Right atrium auricular region (tissue), 2 donors: ENCODE measurements around the gene GRP. TPM values are rescaled to one million over a fixed set of nuclear protein-coding genes. Genes with fewer than 3 reads are reported as not detected.

Experiments used
- DNase-seq: peaks from one replicate; pipeline ENCODE4 v3.0.0-alpha.2; 2019; ENCODE audit warnings: low spot score
- H3K27ac ChIP-seq, 2 donors: fragments of 200-600 bp; sonication (generic); 1 replicate in 1 of 2; 2 replicates in 1 of 2; pipeline ENCODE4 v1.5.1; 2016 to 2019
- H3K27me3 ChIP-seq, 2 donors: fragments of 200-600 bp; sonication (generic); one replicate each; pipeline versions ENCODE4 v1.5.1 to v1.6.0; 2017 to 2019
- H3K36me3 ChIP-seq: fragments of 200-600 bp; sonication (generic); one replicate; pipeline ENCODE4 v1.5.1; 2016
- H3K4me1 ChIP-seq, 2 donors: fragments of 200-600 bp; sonication (generic); one replicate each; pipeline versions ENCODE4 v1.5.1 to v1.6.0; 2017 to 2019
- H3K4me3 ChIP-seq, 2 donors: fragments of 200-600 bp; sonication (generic); 1 replicate in 1 of 2; 2 replicates in 1 of 2; pipeline ENCODE4 v1.5.1; 2017 to 2019; ENCODE audit warnings: mild to moderate bottlenecking in 1 of 2, moderate library complexity in 1 of 2
- H3K9me3 ChIP-seq, 2 donors: fragments of 200-600 bp; sonication (generic); one replicate each; pipeline ENCODE4 v1.5.1; 2019
- total RNA-seq, 2 donors: library from RNA; depleted of rRNA; stranded (reverse); fragments of >200 nt; gene quantifications; one replicate each; pipeline ENCODE4 v1.1.0, GENCODE V29; 2016
- TF ChIP-seq, protein P1 (sequence below), 2 donors: fragments of 200-600 bp; sonication (generic); IDR thresholded peaks; one replicate each; pipeline ENCODE4 v1.5.1; 2019; ENCODE audit warnings: antibody characterized with exemption in 2 of 2

GRP gene
- total RNA-seq, 2 donors from 2014 or later: not detected

DNA sequence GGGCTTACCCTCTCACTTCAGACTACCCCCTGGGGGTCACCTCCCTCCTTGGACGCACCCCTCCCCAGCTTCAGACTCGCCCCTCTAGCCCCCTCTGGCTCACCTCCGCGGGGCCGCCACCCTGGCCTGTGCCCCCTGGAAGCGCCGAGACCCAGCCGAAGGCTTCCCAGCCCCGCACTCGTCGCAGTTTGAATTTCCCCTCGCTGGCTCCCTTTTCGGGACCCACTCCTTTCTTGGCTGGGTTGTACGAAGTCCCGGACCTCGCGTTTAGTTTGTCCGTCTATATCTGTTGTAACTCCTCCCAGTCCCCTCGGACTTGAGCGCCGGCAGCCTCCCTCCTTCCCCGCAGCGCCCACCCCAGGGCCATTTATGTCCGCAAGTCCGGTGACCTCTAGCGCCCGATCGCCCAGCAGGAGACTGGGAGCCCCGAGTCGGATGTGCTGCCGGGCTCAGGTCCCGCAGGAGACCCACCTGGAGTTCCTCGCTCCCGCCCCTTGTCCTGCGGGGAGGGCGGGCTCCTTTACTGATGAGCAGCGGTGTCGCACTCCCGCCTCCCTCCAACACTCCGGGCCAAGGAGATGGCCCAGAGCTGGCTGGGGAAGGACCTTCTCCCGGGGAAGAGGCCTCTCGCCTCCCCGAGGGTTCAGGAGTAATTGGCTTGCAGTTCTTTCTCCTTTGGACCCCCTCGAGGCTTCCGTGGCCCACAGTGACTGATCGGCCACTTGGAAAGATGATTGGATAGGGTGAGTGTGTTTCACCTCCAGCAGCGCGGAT is 54.0 kb downstream of the GRP start:
- no peak for DNase-seq
- TF ChIP-seq, protein P1, sequence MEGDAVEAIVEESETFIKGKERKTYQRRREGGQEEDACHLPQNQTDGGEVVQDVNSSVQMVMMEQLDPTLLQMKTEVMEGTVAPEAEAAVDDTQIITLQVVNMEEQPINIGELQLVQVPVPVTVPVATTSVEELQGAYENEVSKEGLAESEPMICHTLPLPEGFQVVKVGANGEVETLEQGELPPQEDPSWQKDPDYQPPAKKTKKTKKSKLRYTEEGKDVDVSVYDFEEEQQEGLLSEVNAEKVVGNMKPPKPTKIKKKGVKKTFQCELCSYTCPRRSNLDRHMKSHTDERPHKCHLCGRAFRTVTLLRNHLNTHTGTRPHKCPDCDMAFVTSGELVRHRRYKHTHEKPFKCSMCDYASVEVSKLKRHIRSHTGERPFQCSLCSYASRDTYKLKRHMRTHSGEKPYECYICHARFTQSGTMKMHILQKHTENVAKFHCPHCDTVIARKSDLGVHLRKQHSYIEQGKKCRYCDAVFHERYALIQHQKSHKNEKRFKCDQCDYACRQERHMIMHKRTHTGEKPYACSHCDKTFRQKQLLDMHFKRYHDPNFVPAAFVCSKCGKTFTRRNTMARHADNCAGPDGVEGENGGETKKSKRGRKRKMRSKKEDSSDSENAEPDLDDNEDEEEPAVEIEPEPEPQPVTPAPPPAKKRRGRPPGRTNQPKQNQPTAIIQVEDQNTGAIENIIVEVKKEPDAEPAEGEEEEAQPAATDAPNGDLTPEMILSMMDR (IDR thresholded peaks at IDR 0.05): no peak
- H3K4me3 ChIP-seq: peak overlapping the region in 1 of 2 donors; percentile 34
- H3K9me3 ChIP-seq: no peaks in the 10 kb centered on the region
- no peak overlapping the region for H3K27ac ChIP-seq
- no peaks in the 10 kb centered on the region for H3K36me3 ChIP-seq
- peaks cover 0 to 31% of the 10 kb centered on the region in 2 donors for H3K4me1 ChIP-seq
- H3K27me3 ChIP-seq: peaks cover 38 to 53% of the 10 kb centered on the region in 2 donors

DNA sequence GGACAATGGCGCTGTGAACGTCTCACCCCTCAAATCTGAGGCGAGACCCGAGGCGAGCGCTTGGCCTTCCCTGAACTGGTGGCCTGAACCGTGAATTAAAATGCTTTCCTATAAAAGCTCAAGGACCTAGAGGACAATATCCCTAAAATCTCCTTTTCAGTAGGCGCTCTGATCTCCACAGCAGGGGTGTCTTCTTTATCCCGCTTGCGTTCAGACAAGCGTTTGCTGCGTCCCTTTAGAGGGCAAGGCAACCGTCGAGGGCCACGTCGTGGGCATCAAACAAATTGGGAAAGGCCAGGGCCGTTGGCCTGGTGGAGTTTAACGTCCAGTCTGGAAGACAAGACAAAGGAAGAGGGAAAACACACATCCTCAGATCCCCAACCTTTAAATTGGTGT is 54.6 kb downstream of the GRP start:
- no peak for DNase-seq
- Histone ChIP-seq H3K4me1 (peaks cover 0 to 27% of the 10 kb centered on the region in 2 donors), H3K9me3 (no peaks in the 10 kb centered on the region), H3K36me3 (no peaks in the 10 kb centered on the region), H3K4me3 (no peak overlapping the region), H3K27me3 (peaks cover 38 to 53% of the 10 kb centered on the region in 2 donors), H3K27ac (no peak overlapping the region)
- TF ChIP-seq, protein P1 (IDR thresholded peaks at IDR 0.05): no peak

DNA sequence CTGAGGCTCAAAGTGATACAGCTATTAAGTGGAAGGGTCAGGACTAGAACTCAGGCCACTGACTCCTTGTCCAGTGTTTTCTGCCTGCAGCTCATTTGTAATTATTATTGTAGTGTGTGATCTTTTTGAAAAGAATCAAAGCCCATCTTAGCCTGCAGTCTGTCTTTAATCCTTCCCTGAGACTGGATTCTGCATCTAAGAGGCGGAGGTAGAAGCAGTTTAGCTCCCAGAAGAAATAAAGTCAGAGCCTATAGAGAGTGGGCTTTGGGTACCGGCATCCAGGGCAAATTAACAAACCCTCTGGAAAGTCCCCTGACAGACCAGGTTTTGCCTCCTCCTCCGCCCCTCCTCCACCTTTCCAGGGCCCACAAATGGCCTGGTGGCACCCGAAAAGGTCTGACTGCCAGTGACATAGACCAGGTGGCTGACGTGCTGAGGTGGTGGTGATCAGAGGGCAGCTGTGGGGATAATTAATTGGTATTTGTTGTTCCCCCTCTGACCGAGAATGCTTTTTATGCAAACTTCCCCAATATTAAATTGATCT is 55.5 kb downstream of the GRP start:
- Histone ChIP-seq H3K4me1 (peaks cover 0 to 26% of the 10 kb centered on the region in 2 donors), H3K36me3 (no peaks in the 10 kb centered on the region), H3K27me3 (peaks cover 34 to 45% of the 10 kb centered on the region in 2 donors), H3K27ac (no peak overlapping the region), H3K9me3 (no peaks in the 10 kb centered on the region), H3K4me3 (no peak overlapping the region)
- TF ChIP-seq, protein P1 (IDR thresholded peaks at IDR 0.05): no peak
- no peak for DNase-seq

DNA sequence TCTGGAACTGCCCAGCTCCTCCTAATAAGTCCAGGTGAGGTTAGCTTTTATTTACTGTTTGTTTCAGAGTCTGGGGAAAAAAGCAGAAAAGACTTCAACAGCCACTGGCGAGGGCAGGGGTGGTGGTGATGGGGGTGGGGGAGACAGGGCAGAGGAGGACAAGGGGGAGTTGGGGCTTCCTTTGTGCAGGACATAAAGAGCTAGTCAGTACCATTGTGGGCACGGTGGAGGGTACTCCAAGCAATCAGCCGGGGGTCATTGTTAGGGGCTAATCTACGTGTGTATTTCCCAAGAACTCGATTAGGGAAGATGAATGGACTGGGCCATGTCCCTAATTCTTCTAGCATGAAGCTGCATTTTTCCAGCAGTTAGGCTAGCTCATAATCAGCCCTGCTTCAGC is 56.1 kb downstream of the GRP start:
- TF ChIP-seq, protein P1 (IDR thresholded peaks at IDR 0.05): no peak
- DNase-seq: no peak
- Histone ChIP-seq H3K27me3 (peaks cover 33 to 40% of the 10 kb centered on the region in 2 donors), H3K4me3 (no peak overlapping the region), H3K27ac (no peak overlapping the region), H3K36me3 (no peaks in the 10 kb centered on the region), H3K4me1 (peaks cover 0 to 26% of the 10 kb centered on the region in 2 donors), H3K9me3 (no peaks in the 10 kb centered on the region)

DNA sequence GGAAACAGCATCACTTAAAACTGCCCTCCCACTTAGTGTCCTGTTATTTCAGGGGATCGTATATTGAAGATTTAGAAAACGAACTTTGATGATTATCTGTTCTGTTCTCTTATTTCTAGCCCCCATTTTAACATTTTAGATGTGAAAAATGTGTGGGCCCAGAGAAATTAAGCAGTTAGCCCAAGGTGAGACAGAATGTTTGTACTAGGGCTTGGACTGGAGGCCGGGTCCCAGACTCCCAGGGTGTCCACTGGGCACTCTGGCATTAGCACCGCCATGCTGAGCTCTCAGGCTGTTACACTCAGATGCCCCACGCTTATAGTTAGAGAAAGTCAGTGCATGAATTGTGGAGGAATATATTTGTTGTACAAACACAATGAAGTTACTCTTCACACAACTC is 58.8 kb downstream of the GRP start:
- H3K36me3 ChIP-seq: no peaks in the 10 kb centered on the region
- H3K9me3 ChIP-seq: no peaks in the 10 kb centered on the region
- no peak for DNase-seq
- peaks cover 15 to 17% of the 10 kb centered on the region in 2 donors for H3K27me3 ChIP-seq
- no peak overlapping the region for H3K27ac ChIP-seq
- no peak overlapping the region for H3K4me3 ChIP-seq
- TF ChIP-seq, protein P1 (IDR thresholded peaks at IDR 0.05): no peak
- H3K4me1 ChIP-seq: peaks cover 0 to 6% of the 10 kb centered on the region in 2 donors
